ENCODE measurements around the gene RSF1. TPM values are rescaled to one million over a fixed set of nuclear protein-coding genes. Genes with fewer than 3 reads are reported as not detected.

Gene RSF1
- total RNA-seq, 2 experiments from 2014 or later, result 33.5 to 78.8 TPM

- ChIA-PET POLR2A (interaction anchor here (1.1 kb wide), 1 partner anchor 30 kb away, joined by 3 read pairs; no protein-coding TSS in a partner anchor), CTCF (ENCODE audit: unreplicated experiment) (no interaction called here)
- DNase-seq (ENCODE audit: low spot score), result no peak
- no peaks in the 10 kb centered on the region for H3K4me1 ChIP-seq (ENCODE audit: insufficient read depth, low read length, poor library complexity, severe bottlenecking)
- intact Hi-C loops (cut with micrococcal nuclease; ENCODE audit: unreplicated experiment), result no loop called here
- H3K79me2 ChIP-seq (ENCODE audit: insufficient read depth, low read depth, low read length), result peaks cover 77% of the 10 kb centered on the region
- H3K36me3 ChIP-seq (ENCODE audit: insufficient read depth, low read length), result peaks cover 42% of the 10 kb centered on the region
- no peaks in the 10 kb centered on the region for H4K20me1 ChIP-seq (ENCODE audit: insufficient read depth, low read length)
- no peak overlapping the region for H3K27ac ChIP-seq (ENCODE audit: low read depth, low read length, poor library complexity, severe bottlenecking)
- TF ChIP-seq EZH2phosphoT487 (IDR thresholded peaks at IDR 0.05; ENCODE audit: borderline replicate concordance, low read depth, low read length) (no peak), CTCF (conservative IDR thresholded peaks at IDR 0.05; ENCODE audit: low read length) (no peak)
- no peak overlapping the region for H3K4me2 ChIP-seq (ENCODE audit: low read length)
- H3K4me3 ChIP-seq (ENCODE audit: low read depth, low read length, poor library complexity, severe bottlenecking), result no peak overlapping the region
- no peak overlapping the region for H2AFZ ChIP-seq (ENCODE audit: low read length)
- peaks cover 15% of the 10 kb centered on the region for H3K9me3 ChIP-seq (ENCODE audit: low read length)
- no TSS peak for BruUV-seq (replicated peaks)
- no peaks in the 10 kb centered on the region for H3K9me2 ChIP-seq (ENCODE audit: insufficient read depth, low read length)
Measured at GRCh38 chr11:77789061-77789730, 31.3 kb downstream of the RSF1 start.

- TF ChIP-seq CTCF (conservative IDR thresholded peaks at IDR 0.05; ENCODE audit: low read length) (no peak), EZH2phosphoT487 (IDR thresholded peaks at IDR 0.05; ENCODE audit: borderline replicate concordance, low read depth, low read length) (no peak)
- ChIA-PET CTCF (ENCODE audit: unreplicated experiment) (no interaction called here), POLR2A (interaction anchor here (0.6 kb wide), 1 partner anchor 1377 kb away, joined by 3 read pairs; no protein-coding TSS in a partner anchor)
- no peak overlapping the region for H3K27ac ChIP-seq (ENCODE audit: low read depth, low read length, poor library complexity, severe bottlenecking)
- no peaks in the 10 kb centered on the region for H3K9me2 ChIP-seq (ENCODE audit: insufficient read depth, low read length)
- BruUV-seq (replicated peaks), result no TSS peak
- intact Hi-C loops (cut with micrococcal nuclease; ENCODE audit: unreplicated experiment), result no loop called here
- peaks cover 15% of the 10 kb centered on the region for H3K4me1 ChIP-seq (ENCODE audit: insufficient read depth, low read length, poor library complexity, severe bottlenecking)
- H3K4me3 ChIP-seq (ENCODE audit: low read depth, low read length, poor library complexity, severe bottlenecking), result no peak overlapping the region
- H3K79me2 ChIP-seq (ENCODE audit: insufficient read depth, low read depth, low read length), result peaks cover 85% of the 10 kb centered on the region
- H3K9me3 ChIP-seq (ENCODE audit: low read length), result no peaks in the 10 kb centered on the region
- peaks cover 16% of the 10 kb centered on the region for H3K36me3 ChIP-seq (ENCODE audit: insufficient read depth, low read length)
- DNase-seq (ENCODE audit: low spot score), result no peak
- no peaks in the 10 kb centered on the region; the same call in 1 of the 2 replicates for H4K20me1 ChIP-seq (ENCODE audit: insufficient read depth, low read length)
- H2AFZ ChIP-seq (ENCODE audit: low read length), result no peak overlapping the region
- no peak overlapping the region for H3K4me2 ChIP-seq (ENCODE audit: low read length)
Measured at GRCh38 chr11:77784572-77784971, 36.0 kb downstream of the RSF1 start.

- CTCF ChIA-PET (ENCODE audit: unreplicated experiment), result no interaction called here
- H3K4me2 ChIP-seq (ENCODE audit: low read length), result no peak overlapping the region
- no peaks in the 10 kb centered on the region; the same call in 1 of the 2 replicates for H4K20me1 ChIP-seq (ENCODE audit: insufficient read depth, low read length)
- peak; percentile 5 for DNase-seq (ENCODE audit: low spot score)
- H3K9me2 ChIP-seq (ENCODE audit: insufficient read depth, low read length), result no peaks in the 10 kb centered on the region
- TF ChIP-seq EZH2phosphoT487 (IDR thresholded peaks at IDR 0.05; ENCODE audit: borderline replicate concordance, low read depth, low read length) (no peak), CTCF (conservative IDR thresholded peaks at IDR 0.05; ENCODE audit: low read length) (no peak)
- peaks cover 15% of the 10 kb centered on the region for H3K4me1 ChIP-seq (ENCODE audit: insufficient read depth, low read length, poor library complexity, severe bottlenecking)
- intact Hi-C loops (cut with micrococcal nuclease; ENCODE audit: unreplicated experiment), result no loop called here
- H3K4me3 ChIP-seq (ENCODE audit: low read depth, low read length, poor library complexity, severe bottlenecking), result no peak overlapping the region
- no TSS peak for BruUV-seq (replicated peaks)
- peaks cover 16% of the 10 kb centered on the region for H3K36me3 ChIP-seq (ENCODE audit: insufficient read depth, low read length)
- H3K9me3 ChIP-seq (ENCODE audit: low read length), result no peaks in the 10 kb centered on the region
- H3K27ac ChIP-seq (ENCODE audit: low read depth, low read length, poor library complexity, severe bottlenecking), result no peak overlapping the region
- no peak overlapping the region for H2AFZ ChIP-seq (ENCODE audit: low read length)
- H3K79me2 ChIP-seq (ENCODE audit: insufficient read depth, low read depth, low read length), result peaks cover 72% of the 10 kb centered on the region
- POLR2A ChIA-PET, result interaction anchor here (0.7 to 1.2 kb wide), 2 partner anchors 173 to 212 kb away, joined by 3 read pairs; no protein-coding TSS in a partner anchor
Measured at GRCh38 chr11:77783025-77783424, 37.5 kb downstream of the RSF1 start.

All from OCI-LY7 (cell line).